Panc1 (cell line): Measurements from ENCODE around the gene LINGO4. TPM values are rescaled to one million over a fixed set of nuclear protein-coding genes. Genes with fewer than 3 reads are reported as not detected.

ENCODE experiments used
- ATAC-seq: fragments of 200-7000 bp; cut with Tn5 transposase; 2 replicates; pipeline ENCODE4 v1.9.1; 2020; ENCODE audit warnings: mild to moderate bottlenecking, moderate library complexity
- BruUV-seq: library from RNA; stranded (reverse); fragments of 400-500 nt; replicated peaks from 2 replicates; lab custom pipeline; 2021; lab: Mats Ljungman, UMichigan
- CTCF ChIA-PET: fragments of 300-600 bp; sonication (Branson Sonifier 250); formaldehyde crosslinking; loops from one replicate; lab custom pipeline; 2022; ENCODE audit warnings: antibody characterized with exemption; lab: Charles Lee
- POLR2A ChIA-PET: fragments of 300-600 bp; sonication (Branson Sonifier 250); formaldehyde crosslinking; loops from one replicate; lab custom pipeline; 2022; ENCODE audit warnings: antibody characterized with exemption; lab: Charles Lee
- DNase-seq: peaks from one replicate; pipeline ENCODE4 v3.0.0-alpha.2; 2010; ENCODE audit warnings: low read depth, low spot score
- H3K27ac ChIP-seq: 2 replicates; pipeline ENCODE4 v1.5.1; 2011; ENCODE audit warnings: mild to moderate bottlenecking, low read length, inconsistent platforms
- H3K27me3 ChIP-seq: fragments of 200-500 bp; sonication (Bioruptor generic); 2 replicates; pipeline ENCODE4 v1.6.0; 2014; ENCODE audit warnings: low read length, inconsistent platforms; ENCODE audit not compliant: control insufficient read depth, insufficient read depth
- H3K36me3 ChIP-seq: fragments of 200-500 bp; sonication (Bioruptor generic); 2 replicates; pipeline ENCODE4 v1.5.1; 2014; ENCODE audit warnings: inconsistent platforms, mild to moderate bottlenecking, low read length, moderate library complexity; ENCODE audit not compliant: control insufficient read depth, insufficient read depth
- H3K4me1 ChIP-seq: 2 replicates; pipeline ENCODE4 v1.5.1; 2011; ENCODE audit warnings: inconsistent platforms, mild to moderate bottlenecking, low read length, moderate library complexity; ENCODE audit not compliant: control insufficient read depth, insufficient read depth
- H3K4me3 ChIP-seq, 2 experiments: 2 replicates each; pipeline ENCODE4 v1.5.1; 2011 to 2012; ENCODE audit warnings: low read depth in 2 of 2, low read length in 2 of 2, mild to moderate bottlenecking in 2 of 2, inconsistent platforms in 1 of 2, moderate library complexity in 1 of 2
- H3K9me3 ChIP-seq: fragments of 200-500 bp; sonication (Bioruptor generic); 2 replicates; pipeline ENCODE4 v1.5.1; 2014; ENCODE audit warnings: low read depth, mild to moderate bottlenecking, inconsistent platforms, low read length, moderate library complexity; ENCODE audit not compliant: control insufficient read depth, insufficient read depth
- POLR2AphosphoS5 ChIP-seq: IDR thresholded peaks from 2 replicates; pipeline ENCODE4 v1.6.1; 2012; ENCODE audit warnings: mild to moderate bottlenecking, low read depth, low read length, moderate library complexity
- SIN3A ChIP-seq: IDR thresholded peaks from 2 replicates; pipeline ENCODE4 v1.6.1; 2012; ENCODE audit warnings: low read depth, mild to moderate bottlenecking, low read length, moderate library complexity, borderline replicate concordance; ENCODE audit not compliant: insufficient read depth
- TCF7L2 ChIP-seq: IDR thresholded peaks from 2 replicates; pipeline ENCODE4 v1.6.1; 2011; ENCODE audit warnings: mild to moderate bottlenecking, low read depth, low read length, inconsistent platforms
- in situ Hi-C: cut with HindIII; loops from 2 replicates; pipeline ENCODE4 v1.10.0; 2016; ENCODE audit warnings: low sequenced_read_pairs, low pct_unique_long_range_greater_than_20kb
- intact Hi-C: fragments of 100-400 bp; cut with micrococcal nuclease; formaldehyde crosslinking; loops from one replicate; pipeline ENCODE4 v1.10.0; 2022; ENCODE audit not compliant: unreplicated experiment
- total RNA-seq: library from RNA; stranded (reverse); gene quantifications from one replicate; pipeline ENCODE4 v1.2.1, GENCODE V29; 2021; ENCODE audit not compliant: unreplicated experiment
- TF ChIP-seq, protein P1 (sequence below): fragments of 450-650 bp; IDR thresholded peaks from 2 replicates; pipeline ENCODE4 v1.5.1; 2017; ENCODE audit warnings: mild to moderate bottlenecking
- TF ChIP-seq, protein P2 (sequence below), 2 experiments: IDR thresholded peaks; 2 replicates each; pipeline ENCODE4 v1.6.1; 2011 to 2012; ENCODE audit warnings: low read depth in 2 of 2, control low read depth in 1 of 2, low read length in 1 of 2, mild to moderate bottlenecking in 1 of 2, moderate library complexity in 1 of 2; ENCODE audit not compliant: insufficient read depth in 1 of 2

The LINGO4 gene
- total RNA-seq, 1 experiment from 2014 or later, result not detected

DNA sequence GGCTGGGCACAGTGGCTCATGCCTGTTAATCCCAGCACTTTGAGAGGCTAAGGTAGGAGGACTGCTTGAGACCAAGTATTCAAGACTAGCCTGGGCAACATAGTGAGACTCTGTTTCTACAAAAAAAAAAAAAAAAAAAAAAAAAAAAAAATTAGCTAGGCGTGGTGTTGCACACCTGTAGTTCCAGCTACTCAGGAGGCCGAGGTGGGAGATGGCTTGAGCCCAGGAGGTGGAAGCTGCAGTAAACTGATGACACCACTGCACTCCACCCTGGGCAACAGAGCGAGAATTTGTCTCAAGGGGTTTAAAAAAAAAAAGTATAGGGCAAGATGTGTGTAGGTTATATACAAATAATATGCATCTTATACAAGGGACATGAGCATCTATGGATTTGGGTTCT lies 17.5 kb downstream of the LINGO4 start:
- no peak for ATAC-seq
- H3K27me3 ChIP-seq, result no peaks in the 10 kb centered on the region
- H3K4me1 ChIP-seq, result peaks cover 18% of the 10 kb centered on the region; the same call in 1 of the 2 replicates
- H3K9me3 ChIP-seq, result no peaks in the 10 kb centered on the region
- in situ Hi-C loops (no loop called here), intact Hi-C loops (no loop called here)
- H3K4me3 ChIP-seq, result no peak overlapping the region
- H3K27ac ChIP-seq, result no peak overlapping the region
- CTCF ChIA-PET, result no interaction called here
- no peak for DNase-seq
- POLR2A ChIA-PET, result interaction anchor here (0.6 kb wide), 1 partner anchor 24 kb away, joined by 10 read pairs; the partner anchor contains the start of gene MRPL9
- BruUV-seq, result no TSS peak
- H3K36me3 ChIP-seq, result no peaks in the 10 kb centered on the region
- TF ChIP-seq SIN3A (no peak), TCF7L2 (no peak), POLR2AphosphoS5 (no peak)
- TF ChIP-seq, protein P1, sequence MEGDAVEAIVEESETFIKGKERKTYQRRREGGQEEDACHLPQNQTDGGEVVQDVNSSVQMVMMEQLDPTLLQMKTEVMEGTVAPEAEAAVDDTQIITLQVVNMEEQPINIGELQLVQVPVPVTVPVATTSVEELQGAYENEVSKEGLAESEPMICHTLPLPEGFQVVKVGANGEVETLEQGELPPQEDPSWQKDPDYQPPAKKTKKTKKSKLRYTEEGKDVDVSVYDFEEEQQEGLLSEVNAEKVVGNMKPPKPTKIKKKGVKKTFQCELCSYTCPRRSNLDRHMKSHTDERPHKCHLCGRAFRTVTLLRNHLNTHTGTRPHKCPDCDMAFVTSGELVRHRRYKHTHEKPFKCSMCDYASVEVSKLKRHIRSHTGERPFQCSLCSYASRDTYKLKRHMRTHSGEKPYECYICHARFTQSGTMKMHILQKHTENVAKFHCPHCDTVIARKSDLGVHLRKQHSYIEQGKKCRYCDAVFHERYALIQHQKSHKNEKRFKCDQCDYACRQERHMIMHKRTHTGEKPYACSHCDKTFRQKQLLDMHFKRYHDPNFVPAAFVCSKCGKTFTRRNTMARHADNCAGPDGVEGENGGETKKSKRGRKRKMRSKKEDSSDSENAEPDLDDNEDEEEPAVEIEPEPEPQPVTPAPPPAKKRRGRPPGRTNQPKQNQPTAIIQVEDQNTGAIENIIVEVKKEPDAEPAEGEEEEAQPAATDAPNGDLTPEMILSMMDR, result no peak
- TF ChIP-seq, protein P2, sequence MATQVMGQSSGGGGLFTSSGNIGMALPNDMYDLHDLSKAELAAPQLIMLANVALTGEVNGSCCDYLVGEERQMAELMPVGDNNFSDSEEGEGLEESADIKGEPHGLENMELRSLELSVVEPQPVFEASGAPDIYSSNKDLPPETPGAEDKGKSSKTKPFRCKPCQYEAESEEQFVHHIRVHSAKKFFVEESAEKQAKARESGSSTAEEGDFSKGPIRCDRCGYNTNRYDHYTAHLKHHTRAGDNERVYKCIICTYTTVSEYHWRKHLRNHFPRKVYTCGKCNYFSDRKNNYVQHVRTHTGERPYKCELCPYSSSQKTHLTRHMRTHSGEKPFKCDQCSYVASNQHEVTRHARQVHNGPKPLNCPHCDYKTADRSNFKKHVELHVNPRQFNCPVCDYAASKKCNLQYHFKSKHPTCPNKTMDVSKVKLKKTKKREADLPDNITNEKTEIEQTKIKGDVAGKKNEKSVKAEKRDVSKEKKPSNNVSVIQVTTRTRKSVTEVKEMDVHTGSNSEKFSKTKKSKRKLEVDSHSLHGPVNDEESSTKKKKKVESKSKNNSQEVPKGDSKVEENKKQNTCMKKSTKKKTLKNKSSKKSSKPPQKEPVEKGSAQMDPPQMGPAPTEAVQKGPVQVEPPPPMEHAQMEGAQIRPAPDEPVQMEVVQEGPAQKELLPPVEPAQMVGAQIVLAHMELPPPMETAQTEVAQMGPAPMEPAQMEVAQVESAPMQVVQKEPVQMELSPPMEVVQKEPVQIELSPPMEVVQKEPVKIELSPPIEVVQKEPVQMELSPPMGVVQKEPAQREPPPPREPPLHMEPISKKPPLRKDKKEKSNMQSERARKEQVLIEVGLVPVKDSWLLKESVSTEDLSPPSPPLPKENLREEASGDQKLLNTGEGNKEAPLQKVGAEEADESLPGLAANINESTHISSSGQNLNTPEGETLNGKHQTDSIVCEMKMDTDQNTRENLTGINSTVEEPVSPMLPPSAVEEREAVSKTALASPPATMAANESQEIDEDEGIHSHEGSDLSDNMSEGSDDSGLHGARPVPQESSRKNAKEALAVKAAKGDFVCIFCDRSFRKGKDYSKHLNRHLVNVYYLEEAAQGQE (IDR thresholded peaks at IDR 0.05; ENCODE audit: insufficient read depth in 1 of 2, low read depth in 2 of 2, low read length in 1 of 2), result no peak

DNA sequence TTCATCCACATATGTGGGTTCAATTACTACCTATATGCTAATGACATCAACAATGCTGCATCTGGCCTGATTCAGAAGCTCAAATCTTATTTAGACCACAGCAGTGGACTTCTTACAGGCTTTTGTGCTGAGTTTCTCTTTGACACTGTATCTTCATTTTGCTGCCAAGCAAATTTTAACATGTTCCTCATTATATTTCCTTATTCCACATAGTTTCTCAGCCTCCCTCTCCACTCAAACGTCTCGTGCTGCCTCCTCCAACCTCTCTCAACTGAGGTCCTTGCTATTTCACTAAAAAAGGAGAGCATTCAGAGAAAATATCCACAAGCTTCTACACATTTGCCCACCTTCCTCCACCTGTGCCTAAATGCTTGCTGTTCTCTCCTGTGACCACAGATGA lies 21.4 kb downstream of the LINGO4 start:
- H3K27me3 ChIP-seq, result no peaks in the 10 kb centered on the region
- BruUV-seq, result no TSS peak
- DNase-seq (no peak), ATAC-seq (no peak)
- peaks cover 6% of the 10 kb centered on the region; the same call in 1 of the 2 replicates for H3K4me1 ChIP-seq
- CTCF ChIA-PET, result no interaction called here
- no peak overlapping the region for H3K4me3 ChIP-seq
- POLR2A ChIA-PET, result no interaction called here
- in situ Hi-C loops, result no loop called here
- no peak overlapping the region for H3K27ac ChIP-seq
- intact Hi-C loops, result loop anchor here (2.0 kb wide), 1 partner anchor 21 kb away; the partner anchor contains the start of gene MRPL9
- no peaks in the 10 kb centered on the region; the same call in 1 of the 2 replicates for H3K36me3 ChIP-seq
- no peaks in the 10 kb centered on the region for H3K9me3 ChIP-seq
- TF ChIP-seq TCF7L2 (no peak), POLR2AphosphoS5 (no peak), SIN3A (no peak)
- TF ChIP-seq, protein P2 (IDR thresholded peaks at IDR 0.05; ENCODE audit: insufficient read depth in 1 of 2, low read depth in 2 of 2, low read length in 1 of 2), result no peak
- TF ChIP-seq, protein P1, result no peak
